T-helper 1 cell (primary cell): ENCODE results near the gene HADHB.

ENCODE experiments used
- DNase-seq, 5 donors: peaks; one replicate each; pipeline ENCODE4 v3.0.0-alpha.2; 2012 to 2020
- total RNA-seq, 4 donors: gene quantifications; one replicate each; lab custom pipeline; 2026; lab: John Stamatoyannopoulos, UW

The HADHB gene
- 41.8 to 59.1 (median 51.8) reads per million in 4 donors for total RNA-seq

DNA sequence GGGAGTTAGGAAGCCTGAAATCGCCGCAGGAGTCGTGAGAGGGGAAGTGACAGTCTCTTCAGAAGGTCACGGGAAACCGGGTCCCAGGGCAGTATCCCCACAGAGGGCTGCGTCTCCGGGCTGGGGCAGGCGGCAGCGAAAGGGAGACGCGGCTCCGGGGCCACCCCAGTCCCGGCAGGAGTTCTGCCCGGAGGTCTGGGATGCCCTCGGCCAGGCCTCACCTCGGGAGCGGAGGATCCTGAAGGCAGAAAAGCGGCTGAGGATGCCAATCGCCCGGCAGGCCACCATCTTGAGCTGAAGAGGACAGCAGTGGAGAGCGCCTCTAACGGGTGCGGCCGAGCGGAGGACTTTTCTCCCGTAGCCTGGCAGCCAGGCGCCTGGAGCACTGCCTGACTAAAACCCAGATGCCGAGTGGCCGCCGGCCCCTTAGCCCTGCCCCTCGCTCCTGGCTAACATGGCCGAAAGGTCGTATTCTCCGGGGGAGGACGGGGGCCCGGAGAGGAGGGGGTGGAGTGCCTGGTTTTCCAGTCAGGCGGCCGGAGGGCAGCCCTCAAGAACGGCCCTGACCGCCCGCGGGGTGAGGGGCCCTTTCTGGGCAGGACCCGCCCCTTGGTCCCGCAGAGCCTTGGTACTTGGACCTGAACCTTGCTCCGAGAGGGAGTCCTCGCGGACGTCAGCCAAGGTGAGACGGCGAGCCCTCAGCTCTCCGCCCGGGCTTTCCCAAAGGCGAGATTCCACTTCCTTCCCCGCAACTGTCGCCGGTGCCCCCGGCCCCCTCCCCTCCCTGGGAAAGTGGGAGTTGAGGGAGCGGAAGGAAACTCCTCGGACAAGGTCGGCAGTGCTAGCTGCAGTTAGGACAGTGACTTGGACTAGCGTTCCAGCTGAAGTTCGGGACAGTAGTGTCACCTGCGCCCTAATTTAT, at the start of gene HADHB, which contains the start of gene HADHA:
Gene HADHB, plus strand, starts transcription at position 631 of the 922 bp plus-strand sequence. CDS start 9,316 bp downstream, outside the sequence.
Gene HADHA, minus strand, starts transcription at position 324 of the 922 bp plus-strand sequence. Its CDS starts 36 bp downstream, at position 288.
- DNase-seq: peak; percentile 70 to 89 (median 74)

DNA sequence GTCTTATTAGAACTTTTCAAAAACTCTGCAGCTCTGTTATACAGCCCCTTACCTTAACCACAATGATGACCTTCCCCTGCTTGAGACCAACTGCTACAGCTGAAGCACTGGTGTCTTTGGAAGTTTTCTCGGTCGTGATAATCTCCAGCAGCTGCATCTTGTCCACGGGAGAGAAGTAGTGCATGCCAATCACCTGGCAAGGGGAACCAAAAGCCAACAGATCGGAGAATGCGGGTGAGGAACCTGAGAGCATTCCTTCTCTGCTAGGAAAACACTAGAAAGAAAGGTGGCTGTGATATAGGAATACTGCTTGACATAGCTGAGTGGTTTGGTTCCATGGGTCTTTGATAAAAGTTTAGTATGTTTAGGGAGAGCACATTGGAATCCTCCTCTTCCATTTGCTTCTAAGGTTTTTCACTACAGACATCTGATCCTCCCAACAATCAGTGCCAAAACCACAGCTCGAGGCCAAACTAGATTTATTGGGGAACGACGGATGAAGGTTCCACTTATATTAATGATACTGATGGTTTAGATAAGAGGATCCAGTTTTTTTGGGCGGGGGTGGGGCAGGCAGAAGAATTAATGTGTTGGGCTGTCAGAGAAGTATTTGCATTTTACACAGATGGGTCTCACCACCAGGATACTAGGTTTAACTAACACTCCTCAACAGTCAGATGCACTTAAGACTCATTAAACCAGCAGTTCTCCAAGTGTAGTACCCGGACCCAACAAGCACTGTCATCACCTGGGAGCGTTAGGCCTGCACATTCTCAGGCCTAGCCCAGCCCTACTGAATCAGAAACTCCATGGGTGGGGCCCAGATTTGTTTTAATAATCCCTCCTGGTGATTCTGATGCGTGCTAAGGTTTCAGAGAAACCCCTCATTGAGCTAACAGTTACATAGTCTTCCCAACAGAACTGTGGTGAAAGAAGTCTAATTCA, 49.4 kb upstream of the HADHB start:
- no peak for DNase-seq

DNA sequence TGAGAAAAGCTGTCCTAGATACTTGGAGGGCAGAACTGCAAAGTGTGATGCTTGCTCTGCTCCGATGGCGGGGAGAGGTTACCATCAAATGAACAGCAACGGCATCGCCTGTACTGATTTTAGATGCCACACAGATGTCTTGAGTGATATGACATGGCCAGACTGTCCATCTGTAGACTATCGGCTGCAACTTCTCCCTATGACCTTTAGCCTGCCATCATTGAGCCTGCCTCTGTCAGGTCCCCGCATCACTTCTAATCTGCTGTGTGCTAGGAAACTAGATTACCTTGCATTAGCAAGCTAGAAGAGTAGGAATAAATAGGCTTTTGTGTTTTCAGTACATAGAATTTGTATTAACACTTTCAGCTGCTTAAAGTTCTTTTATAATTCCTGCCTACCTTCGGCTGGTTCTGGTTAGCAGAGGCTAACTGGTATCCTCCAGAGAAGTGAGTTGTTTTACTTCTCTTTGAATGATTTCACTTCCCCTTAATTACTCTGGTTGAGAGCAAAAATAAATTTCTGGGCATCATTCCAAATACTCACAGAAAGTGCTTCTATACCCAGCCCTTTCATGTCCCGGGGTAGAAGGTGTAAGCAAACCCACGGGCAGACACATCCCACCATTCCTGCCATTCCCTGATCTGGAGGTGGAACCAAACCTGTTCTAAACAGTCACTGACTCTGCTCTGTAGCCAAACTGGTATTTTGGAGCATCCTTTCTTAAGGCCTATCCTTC, 47.9 kb upstream of the HADHB start:
- DNase-seq: no peak

DNA sequence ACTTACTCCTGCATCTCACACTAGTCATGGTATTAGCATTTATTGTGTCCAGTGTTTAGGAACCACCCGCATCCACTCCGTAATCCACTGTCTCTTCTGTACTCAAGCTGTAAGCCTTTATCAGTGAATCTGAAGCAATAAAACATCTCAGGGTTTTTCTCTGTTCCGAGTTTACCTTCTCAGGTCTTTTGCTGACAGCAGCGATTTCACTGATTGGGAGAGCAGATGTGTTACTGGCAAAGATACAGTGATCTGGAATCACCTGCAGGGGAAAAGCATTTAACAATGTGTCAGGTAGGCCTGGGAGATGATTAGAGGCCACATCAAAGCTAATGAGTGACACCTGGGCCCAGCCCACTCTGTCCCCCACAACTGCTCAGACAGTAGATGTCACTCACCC, 47.2 kb upstream of the HADHB start:
- DNase-seq: no peak

DNA sequence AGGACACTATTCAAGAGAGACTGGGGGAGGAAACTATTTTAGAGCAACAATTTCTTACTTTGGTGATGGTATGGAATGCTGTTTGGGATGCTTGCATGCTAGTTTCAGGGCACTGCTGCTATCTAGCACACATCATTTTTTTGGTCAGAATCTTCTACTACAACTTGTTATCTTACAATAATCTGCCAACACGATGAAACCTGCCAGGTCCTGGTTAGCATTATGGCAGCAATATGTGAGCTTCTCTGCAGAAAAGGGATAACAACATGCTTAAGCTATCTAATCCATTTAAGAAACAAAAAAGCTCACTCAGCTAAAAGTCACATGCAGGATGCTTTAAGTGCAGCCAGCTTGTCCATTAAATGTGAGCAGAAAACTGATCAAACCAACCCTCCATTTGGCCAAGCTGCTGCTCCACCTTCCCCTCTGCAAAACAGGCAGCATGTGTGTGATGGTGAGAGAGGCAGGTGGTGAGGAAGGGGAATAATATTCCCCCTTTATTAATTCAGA, 41.7 kb upstream of the HADHB start:
- no peak for DNase-seq

DNA sequence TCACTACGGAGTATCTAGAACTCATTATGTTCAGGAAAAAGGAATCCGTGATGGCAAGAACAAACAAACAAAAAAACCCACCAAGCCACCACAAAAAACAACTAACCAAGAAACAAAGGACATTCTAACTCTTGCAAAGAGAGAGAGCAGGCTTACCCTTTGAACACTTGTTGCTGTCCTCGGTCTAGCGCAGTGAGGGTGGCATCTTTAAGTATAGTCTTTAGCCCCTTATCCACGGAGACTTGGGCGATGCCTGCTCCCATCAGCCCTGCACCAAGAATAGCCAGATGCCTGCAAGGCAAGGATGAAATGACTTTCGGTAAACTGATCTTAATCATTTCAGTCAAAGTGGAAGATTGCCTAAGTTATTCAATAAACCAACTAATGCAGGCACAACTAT, 40.8 kb upstream of the HADHB start:
- DNase-seq: no peak

DNA sequence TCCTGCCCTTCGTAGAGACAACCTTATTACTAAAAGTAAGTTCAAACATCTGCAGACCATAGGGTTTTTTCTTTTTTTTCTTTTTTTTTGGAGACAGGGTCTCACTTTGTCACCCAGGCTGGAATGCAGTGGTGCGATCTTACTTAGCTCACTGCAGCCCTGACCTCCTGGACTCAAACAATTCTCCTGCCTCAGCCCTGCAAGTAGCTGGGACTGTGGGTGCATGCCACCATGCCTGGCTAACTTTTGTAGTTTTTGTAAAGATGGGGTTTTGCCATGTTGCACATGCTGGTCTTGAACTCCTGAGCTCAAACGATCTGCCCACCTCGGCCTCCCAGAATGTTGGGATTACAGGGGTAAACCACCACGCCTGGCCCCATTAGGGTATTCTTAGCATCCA, 32.7 kb upstream of the HADHB start:
- no peak for DNase-seq

DNA sequence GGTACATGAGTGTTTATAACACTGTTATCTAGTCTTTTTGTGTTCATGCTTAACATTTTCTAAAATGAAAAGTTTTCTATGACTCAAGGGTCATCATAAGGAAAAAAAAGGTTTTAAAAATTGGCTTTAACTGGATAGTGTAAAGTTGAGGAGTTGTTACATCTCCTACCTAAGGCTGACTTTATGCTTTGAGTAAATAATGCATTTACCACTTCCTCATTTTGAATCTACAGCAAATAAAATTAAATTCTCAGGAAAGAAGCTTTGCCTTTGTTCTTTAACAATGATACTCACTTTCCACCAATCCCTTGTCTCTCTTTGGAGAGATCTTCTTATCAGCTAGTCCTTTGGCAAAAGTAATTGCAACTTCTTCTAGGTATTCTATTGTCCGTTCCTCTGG, 30.0 kb upstream of the HADHB start:
- no peak for DNase-seq

DNA sequence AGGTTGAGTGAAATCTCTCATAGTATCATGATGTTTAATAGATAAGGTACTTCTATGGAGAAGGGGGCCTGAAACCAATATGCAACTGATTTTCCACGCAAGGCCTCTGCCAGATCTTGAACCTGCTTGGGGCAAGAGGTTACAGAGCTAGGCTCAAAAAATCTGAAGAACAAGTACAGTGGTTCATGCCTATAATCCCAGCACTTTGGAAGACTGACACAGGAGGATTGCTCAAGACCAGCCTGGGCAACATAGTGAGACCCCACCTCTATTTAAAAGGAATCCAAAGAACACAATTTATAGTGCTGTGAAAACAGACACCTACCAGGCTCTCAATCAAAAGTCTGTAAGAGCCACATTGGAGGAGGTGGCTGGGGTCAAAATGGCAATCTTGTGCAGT, 28.9 kb upstream of the HADHB start:
- DNase-seq: no peak

DNA sequence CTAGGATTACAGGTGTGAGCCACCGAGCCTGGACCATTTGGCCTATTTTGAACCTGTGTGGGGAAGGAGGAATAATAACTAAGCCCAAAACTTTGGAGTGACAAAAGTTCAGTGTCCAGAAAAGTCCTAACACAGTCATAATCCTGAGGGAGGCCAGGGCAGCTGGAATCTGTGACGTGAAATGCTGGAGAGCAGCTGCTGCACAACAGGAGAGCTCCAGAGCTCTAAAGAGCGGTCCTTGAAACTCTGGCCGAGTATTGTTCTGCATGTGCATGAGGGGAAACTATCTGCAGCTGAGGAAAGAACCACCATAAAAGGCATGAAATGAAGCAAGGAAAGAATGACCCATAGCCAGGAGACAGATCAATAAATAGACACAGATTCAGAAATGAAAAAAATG, 28.2 kb upstream of the HADHB start:
- no peak for DNase-seq

DNA sequence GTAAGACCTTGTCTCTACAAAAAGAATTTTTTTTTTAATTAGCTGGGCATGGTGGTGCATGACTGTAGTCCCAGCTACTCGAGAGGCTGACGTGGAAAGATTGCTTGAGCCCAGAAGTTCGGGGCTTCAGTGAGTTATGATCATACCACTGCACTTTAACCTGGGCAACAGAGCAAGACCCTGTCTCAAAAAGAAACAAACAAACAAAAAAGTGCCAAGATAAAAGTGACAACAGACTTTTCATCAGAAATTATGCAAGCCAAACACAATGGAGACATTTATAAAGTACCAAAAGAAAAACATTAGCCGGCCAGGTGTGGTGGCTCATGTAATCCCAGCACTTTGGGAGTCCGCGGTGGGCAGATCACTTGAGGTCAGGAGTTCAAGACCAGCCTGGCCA, 27.0 kb upstream of the HADHB start:
- DNase-seq: no peak

DNA sequence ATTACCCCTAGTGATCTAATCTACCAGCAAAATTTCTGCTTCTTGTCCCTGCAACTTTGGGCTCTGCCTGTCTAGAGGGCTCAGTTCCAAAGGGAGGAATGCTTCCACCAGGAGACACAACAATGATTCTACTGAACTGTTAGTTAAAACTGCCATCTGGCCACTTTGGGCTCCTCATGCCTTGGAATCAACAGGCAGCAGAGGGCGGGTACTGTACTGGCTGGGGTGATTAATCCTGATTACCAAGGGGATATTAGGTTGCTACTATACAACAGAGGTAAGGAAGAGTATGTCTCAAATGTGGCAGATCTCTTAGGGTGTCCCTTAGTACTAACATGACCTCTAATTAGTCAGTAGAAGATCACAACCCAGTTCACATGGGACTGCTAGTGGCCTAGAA, 21.7 kb upstream of the HADHB start:
- no peak for DNase-seq

DNA sequence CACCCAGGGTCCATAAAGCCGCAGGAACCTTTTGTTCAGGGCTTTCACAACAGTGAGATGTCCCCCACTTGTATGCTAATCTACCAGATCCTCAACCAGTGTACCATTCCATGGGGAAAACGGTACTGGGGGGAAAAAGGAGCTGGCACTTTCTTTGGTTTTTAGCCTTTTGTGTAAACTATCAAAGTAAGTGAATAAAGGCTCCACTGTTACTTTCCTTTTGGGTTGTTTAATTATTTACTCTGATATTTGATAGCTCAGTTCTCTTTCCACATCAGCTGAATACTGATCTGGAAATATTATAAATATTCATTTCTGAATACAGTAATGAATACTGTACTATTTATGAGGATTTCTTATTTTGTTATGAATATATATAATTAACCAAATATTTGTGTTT, 20.6 kb upstream of the HADHB start:
- no peak for DNase-seq

DNA sequence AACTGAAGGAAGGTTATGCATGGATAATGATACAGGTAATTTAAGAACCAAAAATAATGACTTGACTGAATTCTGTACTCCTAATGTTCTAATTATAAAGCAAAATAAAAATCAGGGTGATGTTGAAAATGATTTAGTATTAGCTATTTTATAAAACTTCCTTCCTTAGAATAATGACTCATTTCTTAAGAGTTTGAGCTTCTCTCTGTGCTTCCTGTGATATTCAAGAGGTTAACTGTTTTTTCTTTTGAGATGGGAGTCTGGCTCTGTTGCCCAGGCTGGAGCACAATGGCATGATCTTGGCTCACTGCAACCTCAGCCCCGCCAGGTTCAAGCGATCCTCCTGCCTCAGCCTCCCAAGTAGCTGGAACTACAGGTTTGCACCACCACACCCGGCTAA, 15.1 kb upstream of the HADHB start:
- DNase-seq: no peak

DNA sequence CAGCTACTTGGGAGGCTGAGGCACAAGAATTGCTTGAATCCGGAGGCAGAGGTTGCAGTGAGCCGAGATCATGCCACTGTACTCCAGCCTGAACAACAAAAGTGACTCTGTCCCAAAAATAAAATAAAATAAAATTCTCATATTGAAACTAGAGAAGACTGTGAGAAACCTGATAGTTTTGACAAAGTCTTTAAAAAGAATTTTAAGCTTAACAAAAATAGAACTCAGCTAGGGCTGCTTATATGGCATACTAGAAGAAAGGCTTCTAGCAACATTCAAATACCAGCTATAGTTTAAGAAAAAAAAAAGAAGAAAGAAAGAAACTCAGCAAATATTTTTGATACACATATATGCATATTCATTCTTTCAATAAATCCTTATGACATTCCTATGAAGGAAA, 13.9 kb upstream of the HADHB start:
- no peak for DNase-seq

DNA sequence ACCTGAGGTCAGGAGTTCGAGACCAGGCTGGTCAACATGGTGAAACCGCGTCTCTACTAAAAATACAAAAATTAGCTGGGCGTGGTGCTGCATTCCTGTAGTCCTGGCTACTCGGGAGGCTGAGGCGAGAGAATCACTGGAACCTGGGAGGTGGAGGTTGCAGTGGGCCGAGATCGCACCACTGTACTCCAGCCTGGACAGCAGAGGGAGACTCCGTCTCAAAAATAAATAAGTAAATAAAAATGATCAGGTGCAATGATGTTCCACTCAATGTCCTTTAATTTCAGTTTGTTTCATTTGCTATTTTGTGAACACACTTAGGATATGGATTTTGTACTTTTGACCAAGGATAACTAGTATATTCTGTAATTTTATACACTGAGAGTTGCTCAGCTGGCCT, 9.7 kb upstream of the HADHB start:
- DNase-seq: no peak

DNA sequence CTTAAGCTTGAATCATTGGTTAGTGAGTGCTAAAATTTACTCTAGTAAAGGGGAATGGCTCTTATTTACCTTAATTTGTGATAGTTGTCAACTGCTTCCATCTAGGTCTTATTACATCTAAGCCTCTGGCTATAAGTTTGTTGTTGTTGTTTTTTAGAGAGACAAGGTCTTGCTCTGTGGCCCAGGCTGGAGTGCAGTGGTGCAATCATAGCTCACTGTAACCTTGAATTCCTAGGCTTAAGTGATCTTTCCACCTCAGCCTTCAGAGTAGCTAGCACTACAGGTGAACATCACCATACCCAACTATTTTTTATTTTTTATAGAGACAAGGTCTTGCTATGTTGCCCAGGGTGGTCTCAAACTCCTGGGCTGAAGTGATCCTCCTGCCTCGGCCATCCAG, 6.9 kb upstream of the HADHB start:
- DNase-seq: no peak

DNA sequence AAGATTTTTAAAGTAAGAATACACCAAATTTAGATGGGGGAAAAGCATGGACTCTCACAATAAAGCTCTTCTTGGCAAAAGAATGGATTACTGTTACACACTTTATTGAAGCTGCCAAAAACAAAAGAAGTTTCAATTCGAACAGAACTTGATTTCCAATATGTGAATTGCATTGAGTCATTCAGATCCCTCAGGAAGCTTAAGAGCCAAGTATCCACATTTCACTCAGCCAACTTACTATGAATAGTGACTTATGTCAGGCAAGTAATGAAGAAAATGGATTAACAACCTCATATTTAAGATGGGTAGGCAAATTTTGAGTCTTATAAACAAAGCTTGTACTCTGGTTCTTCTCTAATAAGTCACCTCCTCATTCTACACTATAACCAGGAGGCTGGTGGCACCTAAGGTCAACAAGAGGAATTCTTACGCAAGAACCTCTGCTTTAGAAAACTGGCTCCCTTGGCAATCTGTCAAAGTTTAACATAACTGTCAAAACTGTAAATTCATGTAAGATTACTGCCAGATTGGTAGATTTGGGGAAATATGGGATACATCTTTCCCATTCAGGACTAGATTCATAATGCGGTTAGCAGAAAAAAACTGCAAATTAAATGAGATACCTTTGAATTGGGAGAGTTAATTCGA, 6.3 kb upstream of the HADHB start:
- DNase-seq: no peak

DNA sequence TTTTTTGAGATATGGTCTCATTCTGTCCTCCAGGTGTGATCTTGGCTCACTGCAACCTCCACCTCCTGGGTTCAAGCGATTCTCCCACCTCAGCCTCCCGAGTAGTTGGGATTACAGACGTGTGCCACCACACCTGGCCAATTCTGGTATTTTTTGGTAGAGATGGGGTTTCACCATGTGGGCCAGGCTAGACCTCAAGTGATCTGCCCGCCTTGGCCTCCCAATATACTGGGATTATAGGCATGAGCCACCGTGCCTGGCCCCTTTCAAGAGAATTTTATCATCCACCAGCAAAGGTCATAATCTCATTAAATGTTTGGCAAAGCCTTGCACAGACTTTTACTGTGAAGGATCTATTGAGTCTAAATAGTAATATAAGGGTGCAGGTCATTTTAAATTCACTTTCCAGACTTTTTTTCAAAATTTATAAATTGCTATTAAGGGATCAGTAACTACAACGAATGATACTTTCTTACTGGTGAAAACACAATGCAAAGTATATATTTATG, 2.8 kb upstream of the HADHB start:
- no peak for DNase-seq

DNA sequence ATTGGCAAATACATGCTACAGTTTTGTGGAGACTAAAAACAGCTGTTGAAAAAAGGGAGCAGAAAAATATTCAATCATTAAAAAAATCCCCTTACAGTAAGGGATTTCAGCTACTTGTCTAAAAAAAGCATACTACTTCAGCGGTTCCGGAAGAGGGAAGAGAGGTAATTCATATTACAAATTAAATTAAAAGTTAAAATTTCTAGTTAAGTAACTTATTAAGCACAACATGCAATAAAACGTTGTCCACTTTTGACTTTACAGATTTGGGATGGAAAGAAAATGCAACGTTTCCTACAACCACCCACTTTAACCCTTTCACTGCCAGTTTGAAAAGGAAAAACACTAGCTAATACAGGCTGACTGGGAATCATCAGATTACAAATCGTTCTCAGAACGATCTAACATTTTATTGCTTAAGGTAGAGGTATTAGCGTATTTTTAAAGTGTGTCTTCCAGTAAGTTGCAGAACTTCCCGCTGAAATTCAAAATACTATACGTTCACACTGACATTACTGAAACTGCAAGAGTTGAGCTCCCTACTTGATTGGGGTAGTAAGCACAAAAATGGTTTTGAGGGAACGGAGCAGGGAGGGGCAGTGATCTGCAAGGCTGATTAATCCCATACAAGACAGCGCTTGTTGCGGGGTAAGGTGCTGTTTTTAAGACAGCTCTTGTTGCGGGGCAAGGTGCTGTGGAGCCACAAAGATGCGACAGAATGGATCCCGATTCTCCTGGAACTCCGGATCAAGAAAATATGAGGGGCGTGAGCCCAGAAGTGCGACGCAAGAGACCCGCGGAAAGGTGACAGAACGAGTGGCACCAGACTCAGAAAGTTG, 1.1 kb upstream of the HADHB start:
- no peak for DNase-seq
